BE2C (cell line): ENCODE results near the gene GSG1L.

ENCODE experiments used
- DNase-seq: peaks from one replicate; pipeline ENCODE4 v3.0.0-alpha.2; 2020
- H3K27me3 ChIP-seq: fragments of 250-450 bp; sonication (Bioruptor Pico); 2 replicates; pipeline ENCODE4 v1.5.1; 2020; ENCODE audit warnings: mild to moderate bottlenecking
- H3K36me3 ChIP-seq: fragments of 250-450 bp; sonication (Bioruptor Pico); 2 replicates; pipeline ENCODE4 v1.5.1; 2020; ENCODE audit warnings: mild to moderate bottlenecking
- H3K4me1 ChIP-seq: fragments of 250-450 bp; sonication (Bioruptor Pico); 2 replicates; pipeline ENCODE4 v1.5.1; 2020
- H3K4me3 ChIP-seq: 2 replicates; pipeline ENCODE4 v1.5.1; 2011; ENCODE audit warnings: low read depth, low read length
- H3K9me3 ChIP-seq: fragments of 250-450 bp; sonication (Bioruptor Pico); 2 replicates; pipeline ENCODE4 v1.5.1; 2020
- CTCF ChIP-seq: IDR thresholded peaks from 2 replicates; pipeline ENCODE4 v1.5.1; 2012; ENCODE audit warnings: mild to moderate bottlenecking, low read depth, low read length

Gene GSG1L

GRCh38 chr16:27959914-27960313, 103.6 kb downstream of the GSG1L start:
- no peaks in the 10 kb centered on the region for H3K27me3 ChIP-seq
- H3K36me3 ChIP-seq: no peaks in the 10 kb centered on the region
- no peak overlapping the region for H3K4me3 ChIP-seq
- DNase-seq: no peak
- no peak for TF ChIP-seq CTCF
- H3K4me1 ChIP-seq: no peaks in the 10 kb centered on the region
- H3K9me3 ChIP-seq: no peaks in the 10 kb centered on the region

- H3K4me1 ChIP-seq: no peaks in the 10 kb centered on the region
- H3K4me3 ChIP-seq: no peak overlapping the region
- DNase-seq: no peak
- no peaks in the 10 kb centered on the region for H3K36me3 ChIP-seq
- H3K9me3 ChIP-seq: no peaks in the 10 kb centered on the region
- no peak for TF ChIP-seq CTCF
- H3K27me3 ChIP-seq: no peaks in the 10 kb centered on the region
These were observed 109.3 kb downstream of the GSG1L start for GRCh38 chr16:27954191-27954590.

GRCh38 chr16:27952811-27953210, 110.7 kb downstream of the GSG1L start:
- no peak for DNase-seq
- no peaks in the 10 kb centered on the region for H3K27me3 ChIP-seq

GRCh38 chr16:27951489-27952120, 111.9 kb downstream of the GSG1L start:
- Histone ChIP-seq H3K9me3 (no peaks in the 10 kb centered on the region), H3K36me3 (no peaks in the 10 kb centered on the region), H3K4me1 (no peaks in the 10 kb centered on the region), H3K27me3 (no peaks in the 10 kb centered on the region), H3K4me3 (no peak overlapping the region)
- no peak for TF ChIP-seq CTCF
- no peak for DNase-seq

More at GRCh38 chr16:27952811-27953210, 110.7 kb downstream of the GSG1L start:
- Histone ChIP-seq H3K4me1 (no peaks in the 10 kb centered on the region), H3K36me3 (no peaks in the 10 kb centered on the region), H3K4me3 (no peak overlapping the region), H3K9me3 (no peaks in the 10 kb centered on the region)
- no peak for TF ChIP-seq CTCF

GRCh38 chr16:27950206-27950887, 113.2 kb downstream of the GSG1L start:
- Histone ChIP-seq H3K4me3 (no peak overlapping the region), H3K36me3 (no peaks in the 10 kb centered on the region), H3K9me3 (no peaks in the 10 kb centered on the region; the same call in 1 of the 2 replicates), H3K4me1 (no peaks in the 10 kb centered on the region), H3K27me3 (no peaks in the 10 kb centered on the region)
- no peak for DNase-seq
- TF ChIP-seq CTCF: no peak

GRCh38 chr16:27947696-27948095, 115.8 kb downstream of the GSG1L start:
- Histone ChIP-seq H3K4me3 (no peak overlapping the region), H3K4me1 (no peaks in the 10 kb centered on the region), H3K36me3 (no peaks in the 10 kb centered on the region), H3K9me3 (no peaks in the 10 kb centered on the region; the same call in 1 of the 2 replicates), H3K27me3 (no peaks in the 10 kb centered on the region)
- no peak for TF ChIP-seq CTCF
- no peak for DNase-seq
